Upper lobe of left lung (tissue), 4 donors: Measurements from ENCODE around the gene NUP93.

Experiments used
- CTCF ChIP-seq, 6 experiments: fragments of 450-650 bp in 4 of 6; fragments of 200-600 bp in 2 of 6; sonication (generic) in 2 of 6; IDR thresholded peaks; one replicate each; pipeline ENCODE4 v1.5.1; 2016 to 2019; ENCODE audit warnings: antibody characterized with exemption in 6 of 6
- EP300 ChIP-seq, 4 donors: sonication (generic); formaldehyde crosslinking; IDR thresholded peaks; one replicate each; pipeline ENCODE4 v1.5.1; 2017; ENCODE audit warnings: antibody characterized with exemption in 4 of 4, control low read depth in 2 of 4
- POLR2A ChIP-seq, 4 donors: fragments of 450-650 bp; IDR thresholded peaks; one replicate each; pipeline ENCODE4 v1.5.1; 2016 to 2017; ENCODE audit warnings: antibody characterized with exemption in 4 of 4, mild to moderate bottlenecking in 2 of 4
- POLR2AphosphoS5 ChIP-seq, 2 donors: sonication (generic); formaldehyde crosslinking; IDR thresholded peaks; one replicate each; pipeline ENCODE4 v1.5.1; 2017; ENCODE audit warnings: antibody characterized with exemption in 2 of 2

DNA sequence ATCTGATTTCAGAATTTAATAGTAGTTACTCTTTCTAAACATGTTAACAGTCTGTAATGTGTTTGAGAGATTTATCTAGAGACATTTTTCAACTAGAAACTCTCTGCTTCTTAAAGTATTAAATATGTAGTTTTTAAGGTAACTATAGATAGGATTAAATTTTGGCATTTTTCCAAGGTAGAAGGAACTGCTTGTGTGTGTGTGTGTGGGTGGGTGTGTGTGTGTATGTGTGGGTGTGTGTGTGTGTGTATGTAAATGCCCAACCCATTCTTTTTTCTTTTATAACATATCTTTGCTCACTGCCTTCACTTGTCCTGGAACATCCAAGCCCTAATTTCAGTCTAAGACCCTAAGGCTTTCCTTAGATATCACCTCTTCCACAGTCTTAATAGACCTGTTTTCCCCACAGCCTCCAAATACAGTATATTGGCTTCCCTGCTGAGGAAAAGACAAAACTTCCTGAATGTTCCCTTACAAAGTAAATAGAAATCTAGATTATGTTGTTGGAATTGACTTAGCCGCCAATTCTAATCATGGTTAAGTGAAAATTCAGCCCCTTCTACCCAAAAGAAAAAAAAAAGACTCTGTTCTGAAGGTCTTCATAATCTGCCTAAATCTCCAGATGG lies 33.5 kb downstream of the NUP93 start:
- no peak for TF ChIP-seq CTCF (IDR thresholded peaks at IDR 0.05)
- no peak for TF ChIP-seq POLR2AphosphoS5 (IDR thresholded peaks at IDR 0.05)
- no peak for TF ChIP-seq POLR2A (IDR thresholded peaks at IDR 0.05)
- no peak for TF ChIP-seq EP300 (IDR thresholded peaks at IDR 0.05)
